Prostate gland (tissue), 2 donors: ENCODE results near the gene KMT2C.

Experiments
- CTCF ChIP-seq, 4 experiments: fragments of 200-600 bp in 2 of 4; fragments of 450-650 bp in 2 of 4; sonication (generic) in 2 of 4; IDR thresholded peaks; 1 replicate in 3 of 4; 2 replicates in 1 of 4; pipeline ENCODE4 v1.5.1; 2016 to 2019; ENCODE audit warnings: antibody characterized with exemption in 4 of 4, mild to moderate bottlenecking in 2 of 4, moderate library complexity in 2 of 4
- POLR2A ChIP-seq: fragments of 450-650 bp; IDR thresholded peaks from one replicate; pipeline ENCODE4 v1.6.1; 2016; ENCODE audit warnings: antibody characterized with exemption, mild to moderate bottlenecking
- POLR2AphosphoS5 ChIP-seq: sonication (generic); formaldehyde crosslinking; IDR thresholded peaks from one replicate; pipeline ENCODE4 v1.6.1; 2017; ENCODE audit warnings: antibody characterized with exemption

GRCh38 chr7:152363798-152364197 lies 72.0 kb downstream of the KMT2C start:
- no peak for TF ChIP-seq POLR2A
- no peak for TF ChIP-seq POLR2AphosphoS5
- TF ChIP-seq CTCF (IDR thresholded peaks at IDR 0.05), result no peak
